Adrenal gland (tissue), 12 donors: ENCODE measurements around the gene AGAP5. TPM values are rescaled to one million over a fixed set of nuclear protein-coding genes. Genes with fewer than 3 reads are reported as not detected.

ENCODE experiments used
- DNase-seq, 7 donors: peaks; one replicate each; pipeline ENCODE4 v3.0.0-alpha.2; 2019 to 2020
- H3K27ac ChIP-seq, 5 donors: fragments of 200-600 bp; sonication (generic) in 4 of 5; 1 replicate in 3 of 5; 2 replicates in 2 of 5; pipeline versions ENCODE4 v1.5.1 to v1.8.0; 2016 to 2020; ENCODE audit warnings: mild to moderate bottlenecking in 1 of 5
- H3K27me3 ChIP-seq: fragments of 200-600 bp; 2 replicates; pipeline ENCODE4 v1.8.0; 2021
- H3K36me3 ChIP-seq, 2 donors: fragments of 200-600 bp; replicated peaks in 1 of 2; 1 replicate in 1 of 2; 2 replicates in 1 of 2; pipeline versions ENCODE4 v1.5.1 to v1.8.0; 2018 to 2022
- H3K4me1 ChIP-seq, 2 donors: fragments of 200-600 bp; replicated peaks in 1 of 2; 1 replicate in 1 of 2; 2 replicates in 1 of 2; pipeline versions ENCODE4 v1.5.1 to v1.8.0; 2018 to 2021
- H3K4me3 ChIP-seq, 4 donors: fragments of 200-600 bp; sonication (generic) in 3 of 4; one replicate each; pipeline ENCODE4 v1.5.1; 2016 to 2018
- H3K9me3 ChIP-seq, 3 donors: fragments of 200-600 bp; sonication (generic) in 1 of 3; replicated peaks in 1 of 3; 1 replicate in 2 of 3; 2 replicates in 1 of 3; pipeline versions ENCODE4 v1.5.1 to v1.8.0; 2016 to 2021
- POLR2A ChIP-seq, 2 donors: fragments of 450-650 bp; IDR thresholded peaks; one replicate each; pipeline ENCODE4 v1.6.1; 2017; ENCODE audit warnings: antibody characterized with exemption in 2 of 2, mild to moderate bottlenecking in 2 of 2, moderate library complexity in 1 of 2
- WGBS, 4 donors: extraction: QIAGEN DNeasy Blood & Tissue Kit in 2 of 4; methylation state at CpG; one replicate each; pipeline versions ENCODE4 v1.1.5 to v1.1.7; 2013 to 2017; 5-methylcytosine and 5-hydroxymethylcytosine counted together
- intact Hi-C, 2 donors: fragments of 100-400 bp; cut with DNase I; formaldehyde crosslinking; loops; one replicate each; pipeline versions ENCODE4 v1.14.1 to v1.15.0; 2022 to 2023
- polyA plus RNA-seq, 3 donors: library from polyadenylated mRNA; stranded (reverse); fragments of 200-250 nt in 2 of 3; fragments of 350-450 nt in 1 of 3; fragmentation: Illumina TruSeq in 1 of 3; extraction: RNeasy Lipid Tissue Mini Kit (QIAGEN cat#74804) in 1 of 3; gene quantifications; one replicate each; pipeline ENCODE4 v1.2.3, GENCODE V29; 2013 to 2014
- total RNA-seq, 9 donors: library from RNA; depleted of rRNA in 4 of 9; stranded (reverse); fragments of >200 nt in 4 of 9; fragments of 120-200 nt in 1 of 9; fragmentation: NEBNext Ultra II Directional in 1 of 9; extraction: Animal tissue kit (Norgen Biotek cat#: 25700) in 1 of 9; gene quantifications; one replicate each; pipeline versions ENCODE4 v1.1.0 to v1.2.4, GENCODE V29; 2013 to 2023
- TF ChIP-seq, protein P1 (sequence below), 6 experiments: fragments of 450-650 bp in 4 of 6; fragments of 200-600 bp in 2 of 6; sonication (generic) in 1 of 6; IDR thresholded peaks; 1 replicate in 5 of 6; 2 replicates in 1 of 6; pipeline versions ENCODE4 v1.5.1 to v1.8.0; 2016 to 2021; ENCODE audit warnings: antibody characterized with exemption in 6 of 6, mild to moderate bottlenecking in 2 of 6, moderate library complexity in 1 of 6
- donor health status: healthy with polysubstance abuse.
- donor health status: Bipolar disorder and iron deficiency.
- donor health status: DM: yes; HTN: yes; CAD: no.
- donor health status: DM: no; HTN: no; CAD: no.
- donor health status: DM: no; HTN: no; CAD: no.
- donor health status: DM: yes; HTN: yes; CAD: no.

Gene AGAP5
- total and polyA plus RNA-seq, 12 donors: 4.6 to 19.0 (median 7.4) TPM

DNA sequence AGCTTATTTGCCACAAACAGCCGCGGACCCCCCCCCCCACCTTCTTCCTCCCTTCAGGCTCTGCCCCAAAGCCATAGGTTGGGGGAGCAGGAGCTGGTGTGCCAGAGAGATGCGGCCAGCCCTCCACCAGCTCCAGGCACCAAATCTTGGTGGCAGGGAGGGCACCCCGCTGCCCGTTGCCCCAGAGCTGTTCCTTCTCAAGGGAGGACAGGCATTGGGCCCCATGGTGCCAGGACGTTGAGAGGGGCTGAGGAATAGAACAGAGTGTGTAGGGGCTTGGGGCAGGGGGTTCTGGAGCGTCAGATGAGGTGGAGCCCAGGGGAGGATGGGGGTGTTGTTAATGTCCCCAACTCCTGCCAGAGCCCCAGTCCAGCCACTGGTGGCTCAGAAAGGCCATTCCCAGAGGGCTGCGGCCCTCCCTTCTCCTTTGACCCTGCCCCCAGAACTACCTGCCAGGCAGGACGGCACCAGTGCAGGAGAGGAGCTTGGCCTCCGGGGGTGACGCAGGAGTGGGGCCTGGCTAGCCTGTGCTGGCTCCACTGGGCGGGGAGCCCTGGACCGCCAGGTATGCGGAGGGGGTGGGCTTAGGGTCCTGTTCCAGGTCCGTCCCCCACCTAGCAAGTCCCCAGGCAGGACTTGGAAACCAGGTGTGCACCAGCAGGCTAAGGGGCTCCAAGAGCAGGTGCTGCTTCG lies 36.3 kb upstream of the AGAP5 start:
- H3K4me1 ChIP-seq: peaks cover 4 to 16% of the 10 kb centered on the region in 2 donors
- H3K27ac ChIP-seq: no peak overlapping the region
- peaks cover 0 to 47% of the 10 kb centered on the region in 2 donors for H3K36me3 ChIP-seq
- H3K27me3 ChIP-seq: no peaks in the 10 kb centered on the region
- H3K9me3 ChIP-seq: no peaks in the 10 kb centered on the region
- TF ChIP-seq, protein P1, sequence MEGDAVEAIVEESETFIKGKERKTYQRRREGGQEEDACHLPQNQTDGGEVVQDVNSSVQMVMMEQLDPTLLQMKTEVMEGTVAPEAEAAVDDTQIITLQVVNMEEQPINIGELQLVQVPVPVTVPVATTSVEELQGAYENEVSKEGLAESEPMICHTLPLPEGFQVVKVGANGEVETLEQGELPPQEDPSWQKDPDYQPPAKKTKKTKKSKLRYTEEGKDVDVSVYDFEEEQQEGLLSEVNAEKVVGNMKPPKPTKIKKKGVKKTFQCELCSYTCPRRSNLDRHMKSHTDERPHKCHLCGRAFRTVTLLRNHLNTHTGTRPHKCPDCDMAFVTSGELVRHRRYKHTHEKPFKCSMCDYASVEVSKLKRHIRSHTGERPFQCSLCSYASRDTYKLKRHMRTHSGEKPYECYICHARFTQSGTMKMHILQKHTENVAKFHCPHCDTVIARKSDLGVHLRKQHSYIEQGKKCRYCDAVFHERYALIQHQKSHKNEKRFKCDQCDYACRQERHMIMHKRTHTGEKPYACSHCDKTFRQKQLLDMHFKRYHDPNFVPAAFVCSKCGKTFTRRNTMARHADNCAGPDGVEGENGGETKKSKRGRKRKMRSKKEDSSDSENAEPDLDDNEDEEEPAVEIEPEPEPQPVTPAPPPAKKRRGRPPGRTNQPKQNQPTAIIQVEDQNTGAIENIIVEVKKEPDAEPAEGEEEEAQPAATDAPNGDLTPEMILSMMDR (IDR thresholded peaks at IDR 0.05): no peak
- no peak for TF ChIP-seq POLR2A (IDR thresholded peaks at IDR 0.05)
- WGBS, 4 donors: 86 to 92% (median 89%) methylated on average over 5 to 16 of the region's 16 CpGs
- intact Hi-C loops: no loop called here
- DNase-seq: no peak
- no peak overlapping the region for H3K4me3 ChIP-seq

DNA sequence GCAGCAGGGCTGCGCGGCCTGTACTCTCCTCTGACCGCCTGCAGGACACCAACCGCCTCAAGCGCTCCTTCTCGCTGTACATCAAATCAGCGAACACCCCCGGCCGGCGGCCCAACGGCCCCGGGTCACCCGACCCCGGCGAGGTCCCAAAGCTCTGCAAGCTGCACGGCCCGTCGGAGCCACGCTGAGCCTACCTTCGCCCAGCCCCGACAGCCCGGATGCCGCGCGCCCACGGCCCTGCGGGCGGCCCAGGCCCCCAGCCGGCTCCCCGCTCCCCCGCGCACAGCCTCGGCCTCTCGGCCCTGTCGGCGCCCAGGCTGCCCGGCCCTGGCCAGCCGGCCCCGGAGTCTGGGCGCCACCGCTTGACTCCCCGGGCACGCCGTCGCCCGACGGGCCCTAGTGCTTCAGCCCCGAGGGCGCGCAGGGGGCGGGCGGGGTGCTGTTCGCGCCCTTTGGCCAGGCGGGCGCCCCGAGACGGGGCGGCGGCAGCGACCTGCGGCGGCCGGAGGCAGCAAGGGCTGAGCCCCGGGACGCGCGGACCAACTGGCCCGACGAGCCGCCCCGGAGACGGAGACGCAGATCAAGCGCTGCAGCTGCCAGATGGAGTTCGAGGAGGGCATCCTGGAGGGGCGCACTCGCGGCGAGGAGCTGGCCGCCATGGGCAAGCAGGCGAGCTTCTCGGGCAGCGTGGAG lies 35.2 kb upstream of the AGAP5 start:
- Histone ChIP-seq H3K4me1 (peaks cover 4 to 22% of the 10 kb centered on the region in 2 donors), H3K9me3 (no peaks in the 10 kb centered on the region), H3K27me3 (no peaks in the 10 kb centered on the region), H3K36me3 (peaks cover 0 to 50% of the 10 kb centered on the region in 2 donors), H3K4me3 (no peak overlapping the region), H3K27ac (no peak overlapping the region)
- no peak for TF ChIP-seq POLR2A (IDR thresholded peaks at IDR 0.05)
- TF ChIP-seq, protein P1 (IDR thresholded peaks at IDR 0.05): no peak
- intact Hi-C loops: no loop called here
- DNase-seq: no peak
- 73 to 80% (median 78%) methylated on average over 9 to 84 of the region's 84 CpGs for WGBS, 4 donors

DNA sequence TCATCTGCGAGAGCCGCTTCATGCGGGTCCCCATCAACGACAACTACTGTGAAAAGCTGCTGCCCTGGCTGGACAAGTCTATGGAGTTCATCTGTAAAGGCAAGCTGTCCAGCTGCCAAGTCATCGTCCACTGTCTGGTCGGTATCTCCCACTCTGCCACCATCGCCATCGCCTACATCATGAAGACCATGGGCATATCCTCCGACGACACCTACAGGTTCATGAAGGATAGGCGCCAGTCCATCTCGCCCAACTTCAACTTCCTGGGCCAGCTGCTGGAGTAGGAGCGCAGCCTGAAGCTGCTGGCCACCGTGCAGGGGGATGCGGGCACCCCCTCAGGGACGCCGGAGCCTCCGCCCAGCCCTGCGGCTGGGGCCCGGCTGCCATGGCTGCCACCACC lies 34.5 kb upstream of the AGAP5 start:
- 92 to 96% (median 95%) methylated on average over 12 to 20 of the region's 20 CpGs for WGBS, 4 donors
- Histone ChIP-seq H3K36me3 (peaks cover 0 to 52% of the 10 kb centered on the region in 2 donors), H3K27me3 (no peaks in the 10 kb centered on the region), H3K4me3 (no peak overlapping the region), H3K9me3 (no peaks in the 10 kb centered on the region), H3K4me1 (peaks cover 4 to 22% of the 10 kb centered on the region in 2 donors), H3K27ac (no peak overlapping the region)
- intact Hi-C loops: no loop called here
- TF ChIP-seq, protein P1 (IDR thresholded peaks at IDR 0.05): no peak
- TF ChIP-seq POLR2A (IDR thresholded peaks at IDR 0.05): no peak
- DNase-seq: no peak

DNA sequence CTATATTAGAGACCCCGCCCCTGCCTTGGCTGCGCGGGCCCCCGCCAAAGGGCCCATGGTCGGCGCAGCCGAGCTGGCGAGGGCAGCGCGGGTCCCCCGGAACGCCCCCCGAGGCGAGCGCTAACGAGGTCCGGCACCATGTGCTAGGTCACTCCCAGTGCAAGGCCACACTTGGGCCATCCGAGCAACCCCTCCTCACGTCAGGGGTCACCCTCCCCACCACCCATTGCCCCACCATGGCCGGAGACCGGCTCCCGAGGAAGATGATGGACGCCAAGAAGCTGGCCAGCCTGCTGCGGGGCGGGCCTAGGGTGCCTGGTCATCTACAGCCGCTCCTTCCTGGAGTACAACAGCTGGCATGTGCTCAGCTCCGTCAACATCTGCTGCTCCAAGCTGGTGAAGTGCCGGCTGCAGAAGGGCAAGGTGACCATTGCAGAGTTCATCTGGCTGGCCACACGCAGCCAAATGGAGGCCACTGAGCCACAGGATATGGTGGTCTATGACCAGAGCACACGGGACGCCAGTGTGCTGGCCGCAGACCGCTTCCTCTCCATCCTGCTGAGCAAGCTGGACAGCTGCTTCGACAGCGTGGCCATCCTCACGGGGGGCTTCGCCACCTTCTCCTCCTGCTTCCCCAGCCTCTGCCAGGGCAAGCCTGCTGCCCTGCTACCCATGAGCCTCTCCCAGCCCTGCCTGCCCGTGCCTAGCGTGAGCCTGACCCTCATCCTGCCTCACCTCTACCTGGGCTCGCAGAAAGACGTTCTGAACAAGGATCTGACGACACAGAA lies 33.9 kb upstream of the AGAP5 start:
- Histone ChIP-seq H3K4me1 (peaks cover 4 to 22% of the 10 kb centered on the region in 2 donors), H3K4me3 (peak overlapping the region in 1 of 4 donors; percentile 77), H3K36me3 (peaks cover 0 to 52% of the 10 kb centered on the region in 2 donors), H3K27ac (no peak overlapping the region), H3K27me3 (no peaks in the 10 kb centered on the region), H3K9me3 (no peaks in the 10 kb centered on the region)
- intact Hi-C loops: no loop called here
- TF ChIP-seq, protein P1 (IDR thresholded peaks at IDR 0.05): no peak
- no peak for TF ChIP-seq POLR2A (IDR thresholded peaks at IDR 0.05)
- WGBS, 4 donors: 88 to 93% (median 90%) methylated on average over 29 to 42 of the region's 42 CpGs
- DNase-seq: no peak
